A549 (cell line): Measurements from ENCODE around the gene SLC26A3. TPM values are rescaled to one million over a fixed set of nuclear protein-coding genes. Genes with fewer than 3 reads are reported as not detected.

Experiments used
- ATAC-seq, 2 experiments: fragments of 200-7000 bp in 1 of 2; fragments of >200 bp in 1 of 2; cut with Nextera tagmentation in 1 of 2; cut with Tn5 transposase in 1 of 2; 3 replicates each; pipeline versions ENCODE4 v1.8.0 to v1.9.1; 2018 to 2020; ENCODE audit warnings: mild to moderate bottlenecking in 1 of 2, moderate library complexity in 1 of 2
- CTCF ChIA-PET: fragments of 300-600 bp; sonication (Branson Sonifier 250); formaldehyde crosslinking; extraction: SDS; loops from one replicate; lab custom pipeline; 2021; ENCODE audit warnings: antibody characterized with exemption, inconsistent platforms; lab: Yijun Ruan, JAX
- POLR2A ChIA-PET: fragments of 350-600 bp; formaldehyde crosslinking; extraction: SDS; loops from one replicate; lab custom pipeline; 2021; ENCODE audit warnings: antibody characterized with exemption, inconsistent platforms; lab: Yijun Ruan, JAX
- DNase-seq, 2 experiments: peaks; one replicate each; pipeline versions ENCODE4 v3.0.0 to v3.0.0-alpha.2; 2011 to 2016; ENCODE audit warnings: low read depth in 1 of 2, low spot score in 1 of 2
- FAIRE-seq: peaks from 2 replicates; lab custom pipeline; 2011; peaks lifted over from hg19 to GRCh38; lab: Jason Lieb, UNC
- H3K27ac ChIP-seq, 2 experiments: fragments of >200 bp; sonication (Bioruptor Twin); formaldehyde crosslinking; 3 replicates each; pipeline ENCODE4 v1.5.1; 2016 to 2017
- H3K4me1 ChIP-seq: fragments of >200 bp; sonication (Bioruptor Twin); formaldehyde crosslinking; 3 replicates; pipeline ENCODE4 v1.6.1; 2016
- H3K4me2 ChIP-seq: fragments of >200 bp; sonication (Bioruptor Twin); formaldehyde crosslinking; 3 replicates; pipeline ENCODE4 v1.6.1; 2016
- H3K4me3 ChIP-seq: fragments of >200 bp; sonication (Bioruptor Twin); formaldehyde crosslinking; 3 replicates; pipeline ENCODE4 v1.5.1; 2016
- H3K9me3 ChIP-seq: fragments of >200 bp; sonication (Bioruptor Twin); formaldehyde crosslinking; 3 replicates; pipeline ENCODE4 v1.6.1; 2016
- BCL3 ChIP-seq: fragments of >200 bp; sonication (Bioruptor Twin); formaldehyde crosslinking; IDR thresholded peaks from 3 replicates; pipeline ENCODE4 v1.6.1; 2016
- CBX2 ChIP-seq: fragments of 200-600 bp; sonication (generic); IDR thresholded peaks from 2 replicates; pipeline ENCODE4 v1.6.1; 2016; ENCODE audit warnings: low read depth, mild to moderate bottlenecking, borderline replicate concordance
- CEBPB ChIP-seq, 2 experiments: fragments of >200 bp in 1 of 2; sonication (Bioruptor Twin) in 1 of 2; formaldehyde crosslinking in 1 of 2; IDR thresholded peaks; 2 replicates each; pipeline ENCODE4 v1.6.1; 2012 to 2016
- EHMT2 ChIP-seq: fragments of 200-600 bp; sonication (generic); IDR thresholded peaks from 2 replicates; pipeline ENCODE4 v1.6.1; 2016; ENCODE audit warnings: antibody characterized with exemption, low read depth, mild to moderate bottlenecking, moderate library complexity
- ELK1 ChIP-seq: fragments of 150-350 bp; IDR thresholded peaks from 2 replicates; pipeline ENCODE4 v1.6.1; 2014; ENCODE audit warnings: low read depth, mild to moderate bottlenecking, low read length
- FOSB ChIP-seq: fragments of 250-450 bp; sonication (Bioruptor Pico); IDR thresholded peaks from 2 replicates; pipeline ENCODE4 v1.5.0; 2020; ENCODE audit warnings: mild to moderate bottlenecking, moderate library complexity
- FOXS1 ChIP-seq: fragments of 250-450 bp; sonication (Bioruptor Pico); IDR thresholded peaks from 2 replicates; pipeline ENCODE4 v1.5.0; 2020; ENCODE audit warnings: mild to moderate bottlenecking, moderate library complexity
- HOXA7 ChIP-seq: fragments of 250-450 bp; sonication (Bioruptor Pico); IDR thresholded peaks from 2 replicates; pipeline ENCODE4 v1.5.0; 2020; ENCODE audit warnings: mild to moderate bottlenecking, moderate library complexity
- HOXB13 ChIP-seq: fragments of 250-450 bp; sonication (Bioruptor Pico); IDR thresholded peaks from 2 replicates; pipeline ENCODE4 v1.5.0; 2020; ENCODE audit warnings: low read depth, mild to moderate bottlenecking, moderate library complexity
- JUN ChIP-seq, 2 experiments: fragments of >200 bp; sonication (Bioruptor Twin); formaldehyde crosslinking; IDR thresholded peaks; 2 replicates in 1 of 2; 3 replicates in 1 of 2; pipeline ENCODE4 v1.6.1; 2016 to 2017
- MAX ChIP-seq: IDR thresholded peaks from 2 replicates; pipeline ENCODE4 v1.6.1; 2012
- NPAS2 ChIP-seq: fragments of 250-450 bp; sonication (Bioruptor Pico); IDR thresholded peaks from 2 replicates; pipeline ENCODE4 v1.8.0; 2022; ENCODE audit warnings: mild to moderate bottlenecking, moderate library complexity, borderline replicate concordance
- NR3C1 ChIP-seq: fragments of >200 bp; sonication (Bioruptor Twin); formaldehyde crosslinking; IDR thresholded peaks from 3 replicates; pipeline ENCODE4 v1.6.1; 2017
- PBX3 ChIP-seq: IDR thresholded peaks from 2 replicates; pipeline ENCODE4 v1.6.1; 2012
- POLR2AphosphoS2 ChIP-seq: conservative IDR thresholded peaks from 2 replicates; pipeline ENCODE4 v1.6.1; 2012; ENCODE audit warnings: low read length, improper control_type of control experiment, inconsistent platforms
- RAD21 ChIP-seq, 2 experiments: fragments of >200 bp in 1 of 2; sonication (Bioruptor Twin) in 1 of 2; formaldehyde crosslinking in 1 of 2; IDR thresholded peaks in 1 of 2; conservative IDR thresholded peaks in 1 of 2; 2 replicates in 1 of 2; 3 replicates in 1 of 2; pipeline ENCODE4 v1.6.1; 2012 to 2018; ENCODE audit warnings: inconsistent platforms in 1 of 2
- RCOR1 ChIP-seq: fragments of 150-350 bp; IDR thresholded peaks from 2 replicates; pipeline ENCODE4 v1.6.1; 2014; ENCODE audit warnings: antibody characterized with exemption, low read length, low read depth
- RFX5 ChIP-seq: fragments of 450-650 bp; IDR thresholded peaks from 2 replicates; pipeline ENCODE4 v1.7.1; 2014; ENCODE audit warnings: antibody characterized with exemption, mild to moderate bottlenecking, moderate library complexity
- SREBF2 ChIP-seq: fragments of 450-650 bp; IDR thresholded peaks from 2 replicates; pipeline ENCODE4 v1.6.1; 2014; ENCODE audit warnings: mild to moderate bottlenecking, moderate library complexity
- TFCP2L1 ChIP-seq: fragments of 250-450 bp; sonication (Bioruptor Pico); IDR thresholded peaks from 2 replicates; pipeline ENCODE4 v1.5.0; 2021; ENCODE audit warnings: mild to moderate bottlenecking
- ZSCAN20 ChIP-seq: fragments of 250-450 bp; sonication (Bioruptor Pico); IDR thresholded peaks from 2 replicates; pipeline ENCODE4 v1.8.0; 2022; ENCODE audit warnings: mild to moderate bottlenecking, moderate library complexity
- WGBS: methylation state at CpG from one replicate; pipeline ENCODE4 v1.1.6; 2017; ENCODE audit errors: missing lambda C conversion rate; 5-methylcytosine and 5-hydroxymethylcytosine counted together
- polyA plus RNA-seq, 4 experiments: library from polyadenylated mRNA; depleted of rRNA in 3 of 4; stranded (reverse); fragments of >200 nt; fragmentation: RNase III in 1 of 4; extraction: RNeasy Plus Mini Kit Qiagen cat#74134 plus additional on column Dnase treatment in 1 of 4; gene quantifications; 2 replicates in 3 of 4; 3 replicates in 1 of 4; pipeline ENCODE4 v1.2.3, GENCODE V29; 2011 to 2017

SLC26A3 gene
- polyA plus RNA-seq, 2 of the 4 experiments (the other 2 are of a cell fraction): not detected

- CTCF ChIA-PET: interaction anchor here (1.4 kb wide), 1 partner anchor 36 kb away, joined by 4 read pairs; the partner anchor contains the start of gene CBLL1
- no peaks in the 10 kb centered on the region for H3K9me3 ChIP-seq
- H3K4me3 ChIP-seq: no peak overlapping the region
- no peak for ATAC-seq
- POLR2A ChIA-PET: no interaction called here
- H3K27ac ChIP-seq: no peak overlapping the region
- no peak for DNase-seq
- H3K4me2 ChIP-seq: no peak overlapping the region
- no peak for FAIRE-seq
- WGBS: 63% methylated on average over 6 of the region's 6 CpGs
- TF ChIP-seq JUN (IDR thresholded peaks at IDR 0.05) (no peak), HOXB13 (CRISPR knock-in tag) (no peak), BCL3 (no peak), POLR2AphosphoS2 (no peak), NR3C1 (no peak), SREBF2 (no peak), MAX (no peak), RFX5 (no peak), FOSB (CRISPR knock-in tag) (no peak), RAD21 (conservative IDR thresholded peaks at IDR 0.05 in 1 of 2, IDR thresholded peaks at IDR 0.05 in 1 of 2) (no peak), PBX3 (no peak), HOXA7 (no peak), RCOR1 (no peak), FOXS1 (CRISPR knock-in tag) (no peak), NPAS2 (CRISPR knock-in tag) (no peak), CBX2 (no peak), TFCP2L1 (CRISPR knock-in tag) (no peak)
- no peaks in the 10 kb centered on the region for H3K4me1 ChIP-seq
Measured at GRCh38 chr7:107779647-107780099, 23.4 kb downstream of the SLC26A3 start.

- Histone ChIP-seq H3K4me1 (no peaks in the 10 kb centered on the region), H3K4me3 (no peak overlapping the region), H3K27ac (no peak overlapping the region), H3K9me3 (no peaks in the 10 kb centered on the region), H3K4me2 (no peak overlapping the region)
- WGBS: 66% methylated on average over 4 of the region's 4 CpGs
- ChIA-PET POLR2A (no interaction called here), CTCF (interaction anchor here (1.4 kb wide), 1 partner anchor 35 kb away, joined by 4 read pairs; the partner anchor contains the start of gene CBLL1)
- FAIRE-seq (no peak), ATAC-seq (no peak), DNase-seq (no peak)
- no peak for TF ChIP-seq EHMT2
- no peak for TF ChIP-seq ELK1
- no peak for TF ChIP-seq ZSCAN20 (CRISPR knock-in tag)
- TF ChIP-seq NR3C1: no peak
- no peak for TF ChIP-seq MAX
- TF ChIP-seq TFCP2L1 (CRISPR knock-in tag): no peak
- no peak for TF ChIP-seq CEBPB (IDR thresholded peaks at IDR 0.05)
- TF ChIP-seq JUN (IDR thresholded peaks at IDR 0.05): no peak
Measured at GRCh38 chr7:107778283-107778682, 24.7 kb downstream of the SLC26A3 start.
